Measurements from ENCODE around the gene TP53. TPM values are rescaled to one million over a fixed set of nuclear protein-coding genes. Genes with fewer than 3 reads are reported as not detected.

TP53 gene
- total and polyA plus RNA-seq, 2 of the 4 experiments (the other 2 are of a cell fraction): 31.2 to 48.5 TPM

- no peak for ATAC-seq (ENCODE audit: low read depth)
- H3K18ac ChIP-seq (ENCODE audit: low read depth, low read length): no peak overlapping the region
These were observed 8.3 kb upstream of the TP53 start for GRCh38 chr17:7695586-7695985.

More at GRCh38 chr17:7695586-7695985, 8.3 kb upstream of the TP53 start:
- Histone ChIP-seq H3K23ac (ENCODE audit: low read depth, low read length) (no peak overlapping the region), H2AK5ac (ENCODE audit: low read depth, low read length) (no peak overlapping the region), H3K9me1 (ENCODE audit: insufficient read depth, low read length) (no peaks in the 10 kb centered on the region), H2BK120ac (ENCODE audit: low read depth, low read length) (no peak overlapping the region), H4K91ac (ENCODE audit: insufficient read depth, low read depth, low read length) (no peak overlapping the region), H3K79me1 (ENCODE audit: low read depth in 1 of 2, low read length in 2 of 2) (no peaks in the 10 kb centered on the region; a peak in 1 of 4 replicates), H3K27ac (ENCODE audit: insufficient read depth, low read length) (no peak overlapping the region), H4K5ac (ENCODE audit: low read depth, low read length) (no peak overlapping the region), H4K20me1 (ENCODE audit: insufficient read depth, low read length) (no peaks in the 10 kb centered on the region), H2BK20ac (ENCODE audit: low read depth, low read length) (no peak overlapping the region), H3K27me3 (ENCODE audit: control insufficient read depth, insufficient read depth, low read length) (no peaks in the 10 kb centered on the region), H3K56ac (ENCODE audit: extremely low read depth, insufficient read depth, low read length) (no peak overlapping the region), H3K4me2 (ENCODE audit: low read depth, low read length) (no peak overlapping the region), H2BK5ac (ENCODE audit: low read depth, low read length, poor library complexity, severe bottlenecking) (no peak overlapping the region), H3K4me1 (ENCODE audit: control insufficient read depth, insufficient read depth, low read length) (no peaks in the 10 kb centered on the region), H2AFZ (replicated peaks; ENCODE audit: low read length, poor library complexity) (no peak overlapping the region), H4K8ac (ENCODE audit: low read depth in 2 of 2, low read length in 2 of 2) (no peak overlapping the region), H2AK9ac (replicated peaks; ENCODE audit: low read depth, low read length, poor library complexity) (no peak overlapping the region), H3K9me3 (ENCODE audit: control insufficient read depth, insufficient read depth, low read length) (no peaks in the 10 kb centered on the region), H3K9ac (ENCODE audit: low read depth, low read length) (no peak overlapping the region), H2BK15ac (ENCODE audit: low read depth, low read length) (no peak overlapping the region), H3K4ac (ENCODE audit: low read depth, low read length) (no peak overlapping the region), H3K4me3 (ENCODE audit: insufficient read depth, low read depth, low read length) (no peak overlapping the region), H3K36me3 (ENCODE audit: control insufficient read depth, insufficient read depth, low read length) (peaks cover 5% of the 10 kb centered on the region), H3K14ac (replicated peaks; ENCODE audit: low read depth, low read length) (no peak overlapping the region)
- intact Hi-C loops (cut with micrococcal nuclease) (no loop called here), in situ Hi-C loops (cut with MboI; ENCODE audit: low sequenced_read_pairs) (no loop called here), dilution Hi-C loops (cut with HindIII; ENCODE audit: low sequenced_read_pairs, unreplicated experiment) (no loop called here)
- ChIA-PET CTCF (no interaction called here), POLR2A (ENCODE audit: unreplicated experiment) (no interaction called here)
- no peak for DNase-seq
- no TSS peak for BruUV-seq (replicated peaks)
- 98% methylated on average over 7 of the region's 10 CpGs; no CpG with 5 or more reads in 1 of the 2 experiments for WGBS, 2 experiments (ENCODE audit: extremely low coverage in 2 of 2, insufficient read length in 1 of 2)
- TF ChIP-seq, protein P1, sequence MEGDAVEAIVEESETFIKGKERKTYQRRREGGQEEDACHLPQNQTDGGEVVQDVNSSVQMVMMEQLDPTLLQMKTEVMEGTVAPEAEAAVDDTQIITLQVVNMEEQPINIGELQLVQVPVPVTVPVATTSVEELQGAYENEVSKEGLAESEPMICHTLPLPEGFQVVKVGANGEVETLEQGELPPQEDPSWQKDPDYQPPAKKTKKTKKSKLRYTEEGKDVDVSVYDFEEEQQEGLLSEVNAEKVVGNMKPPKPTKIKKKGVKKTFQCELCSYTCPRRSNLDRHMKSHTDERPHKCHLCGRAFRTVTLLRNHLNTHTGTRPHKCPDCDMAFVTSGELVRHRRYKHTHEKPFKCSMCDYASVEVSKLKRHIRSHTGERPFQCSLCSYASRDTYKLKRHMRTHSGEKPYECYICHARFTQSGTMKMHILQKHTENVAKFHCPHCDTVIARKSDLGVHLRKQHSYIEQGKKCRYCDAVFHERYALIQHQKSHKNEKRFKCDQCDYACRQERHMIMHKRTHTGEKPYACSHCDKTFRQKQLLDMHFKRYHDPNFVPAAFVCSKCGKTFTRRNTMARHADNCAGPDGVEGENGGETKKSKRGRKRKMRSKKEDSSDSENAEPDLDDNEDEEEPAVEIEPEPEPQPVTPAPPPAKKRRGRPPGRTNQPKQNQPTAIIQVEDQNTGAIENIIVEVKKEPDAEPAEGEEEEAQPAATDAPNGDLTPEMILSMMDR (conservative IDR thresholded peaks at IDR 0.05; ENCODE audit: low read depth, low read length): no peak
- no peak for TF ChIP-seq CEBPB (IDR thresholded peaks at IDR 0.05; ENCODE audit: low read depth, low read length)
- no peak for TF ChIP-seq MXI1 (IDR thresholded peaks at IDR 0.05; ENCODE audit: borderline replicate concordance, low read depth, low read length)
- TF ChIP-seq CHD1 (IDR thresholded peaks at IDR 0.05; ENCODE audit: low read depth, low read length): no peak
- TF ChIP-seq FOS (IDR thresholded peaks at IDR 0.05; ENCODE audit: low read depth, low read length): no peak
- TF ChIP-seq, protein P2, sequence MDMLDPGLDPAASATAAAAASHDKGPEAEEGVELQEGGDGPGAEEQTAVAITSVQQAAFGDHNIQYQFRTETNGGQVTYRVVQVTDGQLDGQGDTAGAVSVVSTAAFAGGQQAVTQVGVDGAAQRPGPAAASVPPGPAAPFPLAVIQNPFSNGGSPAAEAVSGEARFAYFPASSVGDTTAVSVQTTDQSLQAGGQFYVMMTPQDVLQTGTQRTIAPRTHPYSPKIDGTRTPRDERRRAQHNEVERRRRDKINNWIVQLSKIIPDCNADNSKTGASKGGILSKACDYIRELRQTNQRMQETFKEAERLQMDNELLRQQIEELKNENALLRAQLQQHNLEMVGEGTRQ (IDR thresholded peaks at IDR 0.05; ENCODE audit: low read depth, low read length): no peak
- no peak for TF ChIP-seq RCOR1 (IDR thresholded peaks at IDR 0.05; ENCODE audit: insufficient replicate concordance, low read length)
- TF ChIP-seq SMC3 (IDR thresholded peaks at IDR 0.05; ENCODE audit: low read depth, low read length): no peak
- TF ChIP-seq MAZ (IDR thresholded peaks at IDR 0.05; ENCODE audit: borderline replicate concordance, low read depth, low read length): no peak
- no peak for TF ChIP-seq RFX5 (IDR thresholded peaks at IDR 0.05; ENCODE audit: low read depth, low read length)
- TF ChIP-seq MAFK (IDR thresholded peaks at IDR 0.05; ENCODE audit: low read depth, low read length): no peak
- TF ChIP-seq RAD21 (IDR thresholded peaks at IDR 0.05; ENCODE audit: low read length): no peak
- TF ChIP-seq POLR2A (IDR thresholded peaks at IDR 0.05; ENCODE audit: low read depth, low read length): no peak
- no peak for TF ChIP-seq BHLHE40 (IDR thresholded peaks at IDR 0.05; ENCODE audit: low read depth, low read length)
- TF ChIP-seq, protein P3, sequence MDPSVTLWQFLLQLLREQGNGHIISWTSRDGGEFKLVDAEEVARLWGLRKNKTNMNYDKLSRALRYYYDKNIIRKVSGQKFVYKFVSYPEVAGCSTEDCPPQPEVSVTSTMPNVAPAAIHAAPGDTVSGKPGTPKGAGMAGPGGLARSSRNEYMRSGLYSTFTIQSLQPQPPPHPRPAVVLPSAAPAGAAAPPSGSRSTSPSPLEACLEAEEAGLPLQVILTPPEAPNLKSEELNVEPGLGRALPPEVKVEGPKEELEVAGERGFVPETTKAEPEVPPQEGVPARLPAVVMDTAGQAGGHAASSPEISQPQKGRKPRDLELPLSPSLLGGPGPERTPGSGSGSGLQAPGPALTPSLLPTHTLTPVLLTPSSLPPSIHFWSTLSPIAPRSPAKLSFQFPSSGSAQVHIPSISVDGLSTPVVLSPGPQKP (IDR thresholded peaks at IDR 0.05; ENCODE audit: borderline replicate concordance, low read depth, low read length): no peak
- no peak for TF ChIP-seq NFE2L2 (IDR thresholded peaks at IDR 0.05; ENCODE audit: low read depth, low read length)
